ENCODE results near the gene PDGFRB. TPM values are rescaled to one million over a fixed set of nuclear protein-coding genes. Genes with fewer than 3 reads are reported as not detected.
A peak's percentile ranks its signal among the peaks of the same experiment; 100 is the strongest.

The PDGFRB gene
- not detected in 2 replicates for total RNA-seq (2014; rRNA removed; shearing (Covaris generic); ENCODE audit: low replicate concordance)

- no peaks in the 10 kb centered on the region for H3K9me2 ChIP-seq (replicated peaks; ENCODE audit: insufficient read depth, low read length)
- no peak within 1 kb of the TSS for H2AFZ ChIP-seq (ENCODE audit: low read length)
- no peak for DNase-seq
- H3K27ac ChIP-seq (ENCODE audit: low read length): no peak within 1 kb of the TSS
- H3K4me1 ChIP-seq (ENCODE audit: low read length): peaks cover 18% of the 10 kb centered on the region
- no peaks in the 10 kb centered on the region for H3K27me3 ChIP-seq (ENCODE audit: low read length)
- H4K20me1 ChIP-seq (ENCODE audit: insufficient read depth, low read depth, low read length): peaks cover 16% of the 10 kb centered on the region; the same call in 1 of the 2 replicates
- peak within 1 kb of the TSS; percentile 13 for H3K4me2 ChIP-seq (ENCODE audit: low read depth, low read length, poor library complexity, severe bottlenecking)
- no peaks in the 10 kb centered on the region for H3K79me2 ChIP-seq (ENCODE audit: low read length)
- H3K9ac ChIP-seq (ENCODE audit: low read length): no peak within 1 kb of the TSS
- no peaks in the 10 kb centered on the region for H3K9me3 ChIP-seq (ENCODE audit: low read length)
- no peak within 1 kb of the TSS for H3K4me3 ChIP-seq (ENCODE audit: low read length)
- no peaks in the 10 kb centered on the region for H3K36me3 ChIP-seq (ENCODE audit: insufficient read depth, low read length)
These were observed at the start of gene PDGFRB for GRCh38 chr5:150155258-150156026. PDGFRB (minus strand) TSS chr5:150155845; CDS start chr5:150137047, 18,798 bp downstream.

GRCh38 chr5:150204590-150204960, 48.9 kb upstream of the PDGFRB start:
- H3K9ac ChIP-seq (ENCODE audit: low read length): no peak overlapping the region
- H3K27me3 ChIP-seq (ENCODE audit: low read length): no peaks in the 10 kb centered on the region
- no peak overlapping the region for H2AFZ ChIP-seq (ENCODE audit: low read length)
- H3K9me2 ChIP-seq (replicated peaks; ENCODE audit: insufficient read depth, low read length): no peaks in the 10 kb centered on the region
- no peak for DNase-seq
- H3K27ac ChIP-seq (ENCODE audit: low read length): no peak overlapping the region
- H3K4me3 ChIP-seq (ENCODE audit: low read length): no peak overlapping the region
- no peaks in the 10 kb centered on the region for H3K9me3 ChIP-seq (ENCODE audit: low read length)
- no peak overlapping the region for H3K4me2 ChIP-seq (ENCODE audit: low read depth, low read length, poor library complexity, severe bottlenecking)
- no peaks in the 10 kb centered on the region for H4K20me1 ChIP-seq (ENCODE audit: insufficient read depth, low read depth, low read length)
- no peaks in the 10 kb centered on the region for H3K36me3 ChIP-seq (ENCODE audit: insufficient read depth, low read length)
- H3K79me2 ChIP-seq (ENCODE audit: low read length): no peaks in the 10 kb centered on the region
- no peaks in the 10 kb centered on the region for H3K4me1 ChIP-seq (ENCODE audit: low read length)

GRCh38 chr5:150203832-150204589, 48.4 kb upstream of the PDGFRB start:
- Histone ChIP-seq H3K9me3 (ENCODE audit: low read length) (no peaks in the 10 kb centered on the region), H2AFZ (ENCODE audit: low read length) (no peak overlapping the region), H3K4me3 (ENCODE audit: low read length) (no peak overlapping the region), H3K36me3 (ENCODE audit: insufficient read depth, low read length) (no peaks in the 10 kb centered on the region), H3K27me3 (ENCODE audit: low read length) (no peaks in the 10 kb centered on the region), H4K20me1 (ENCODE audit: insufficient read depth, low read depth, low read length) (no peaks in the 10 kb centered on the region), H3K27ac (ENCODE audit: low read length) (no peak overlapping the region), H3K9me2 (replicated peaks; ENCODE audit: insufficient read depth, low read length) (no peaks in the 10 kb centered on the region), H3K4me2 (ENCODE audit: low read depth, low read length, poor library complexity, severe bottlenecking) (no peak overlapping the region), H3K79me2 (ENCODE audit: low read length) (no peaks in the 10 kb centered on the region), H3K4me1 (ENCODE audit: low read length) (no peaks in the 10 kb centered on the region), H3K9ac (ENCODE audit: low read length) (no peak overlapping the region)
- DNase-seq: no peak

GRCh38 chr5:150202501-150202900, 46.9 kb upstream of the PDGFRB start:
- DNase-seq: no peak

GRCh38 chr5:150197476-150197875, 41.8 kb upstream of the PDGFRB start:
- Histone ChIP-seq H3K9me2 (replicated peaks; ENCODE audit: insufficient read depth, low read length) (no peaks in the 10 kb centered on the region), H3K9me3 (ENCODE audit: low read length) (no peaks in the 10 kb centered on the region), H3K4me3 (ENCODE audit: low read length) (no peak overlapping the region), H3K27ac (ENCODE audit: low read length) (no peak overlapping the region), H3K4me1 (ENCODE audit: low read length) (no peaks in the 10 kb centered on the region), H3K4me2 (ENCODE audit: low read depth, low read length, poor library complexity, severe bottlenecking) (no peak overlapping the region), H2AFZ (ENCODE audit: low read length) (no peak overlapping the region), H3K9ac (ENCODE audit: low read length) (no peak overlapping the region), H3K79me2 (ENCODE audit: low read length) (no peaks in the 10 kb centered on the region), H4K20me1 (ENCODE audit: insufficient read depth, low read depth, low read length) (no peaks in the 10 kb centered on the region), H3K27me3 (ENCODE audit: low read length) (no peaks in the 10 kb centered on the region), H3K36me3 (ENCODE audit: insufficient read depth, low read length) (no peaks in the 10 kb centered on the region)
- DNase-seq: no peak

More at GRCh38 chr5:150202501-150202900, 46.9 kb upstream of the PDGFRB start:
- Histone ChIP-seq H3K79me2 (ENCODE audit: low read length) (no peaks in the 10 kb centered on the region), H4K20me1 (ENCODE audit: insufficient read depth, low read depth, low read length) (no peaks in the 10 kb centered on the region), H3K9me3 (ENCODE audit: low read length) (no peaks in the 10 kb centered on the region), H3K9me2 (replicated peaks; ENCODE audit: insufficient read depth, low read length) (no peaks in the 10 kb centered on the region), H3K9ac (ENCODE audit: low read length) (no peak overlapping the region), H3K4me1 (ENCODE audit: low read length) (no peaks in the 10 kb centered on the region), H3K27me3 (ENCODE audit: low read length) (no peaks in the 10 kb centered on the region), H3K36me3 (ENCODE audit: insufficient read depth, low read length) (no peaks in the 10 kb centered on the region), H3K4me2 (ENCODE audit: low read depth, low read length, poor library complexity, severe bottlenecking) (no peak overlapping the region), H3K27ac (ENCODE audit: low read length) (no peak overlapping the region), H2AFZ (ENCODE audit: low read length) (no peak overlapping the region), H3K4me3 (ENCODE audit: low read length) (no peak overlapping the region)

GRCh38 chr5:150196986-150197385, 41.3 kb upstream of the PDGFRB start:
- no peak overlapping the region for H3K9ac ChIP-seq (ENCODE audit: low read length)
- no peaks in the 10 kb centered on the region for H3K79me2 ChIP-seq (ENCODE audit: low read length)
- H3K9me2 ChIP-seq (replicated peaks; ENCODE audit: insufficient read depth, low read length): no peaks in the 10 kb centered on the region
- no peaks in the 10 kb centered on the region for H4K20me1 ChIP-seq (ENCODE audit: insufficient read depth, low read depth, low read length)
- no peak overlapping the region for H2AFZ ChIP-seq (ENCODE audit: low read length)
- no peaks in the 10 kb centered on the region for H3K4me1 ChIP-seq (ENCODE audit: low read length)
- H3K9me3 ChIP-seq (ENCODE audit: low read length): no peaks in the 10 kb centered on the region
- no peak overlapping the region for H3K27ac ChIP-seq (ENCODE audit: low read length)
- H3K36me3 ChIP-seq (ENCODE audit: insufficient read depth, low read length): no peaks in the 10 kb centered on the region
- H3K4me3 ChIP-seq (ENCODE audit: low read length): no peak overlapping the region
- H3K27me3 ChIP-seq (ENCODE audit: low read length): no peaks in the 10 kb centered on the region
- no peak overlapping the region for H3K4me2 ChIP-seq (ENCODE audit: low read depth, low read length, poor library complexity, severe bottlenecking)
- DNase-seq: no peak

- Histone ChIP-seq H3K27ac (ENCODE audit: low read length) (no peak overlapping the region), H3K9me2 (replicated peaks; ENCODE audit: insufficient read depth, low read length) (no peaks in the 10 kb centered on the region), H3K27me3 (ENCODE audit: low read length) (no peaks in the 10 kb centered on the region), H3K4me1 (ENCODE audit: low read length) (no peaks in the 10 kb centered on the region), H3K4me3 (ENCODE audit: low read length) (no peak overlapping the region), H4K20me1 (ENCODE audit: insufficient read depth, low read depth, low read length) (no peaks in the 10 kb centered on the region), H3K36me3 (ENCODE audit: insufficient read depth, low read length) (no peaks in the 10 kb centered on the region), H3K9me3 (ENCODE audit: low read length) (no peaks in the 10 kb centered on the region), H3K9ac (ENCODE audit: low read length) (no peak overlapping the region), H2AFZ (ENCODE audit: low read length) (no peak overlapping the region), H3K79me2 (ENCODE audit: low read length) (no peaks in the 10 kb centered on the region), H3K4me2 (ENCODE audit: low read depth, low read length, poor library complexity, severe bottlenecking) (no peak overlapping the region)
- DNase-seq: no peak
These were observed 40.9 kb upstream of the PDGFRB start for GRCh38 chr5:150196514-150196913.

- Histone ChIP-seq H3K4me3 (ENCODE audit: low read length) (no peak overlapping the region), H3K4me2 (ENCODE audit: low read depth, low read length, poor library complexity, severe bottlenecking) (no peak overlapping the region), H3K4me1 (ENCODE audit: low read length) (no peaks in the 10 kb centered on the region), H3K36me3 (ENCODE audit: insufficient read depth, low read length) (no peaks in the 10 kb centered on the region), H3K9ac (ENCODE audit: low read length) (no peak overlapping the region), H3K27me3 (ENCODE audit: low read length) (no peaks in the 10 kb centered on the region), H3K27ac (ENCODE audit: low read length) (no peak overlapping the region), H3K79me2 (ENCODE audit: low read length) (no peaks in the 10 kb centered on the region), H3K9me2 (replicated peaks; ENCODE audit: insufficient read depth, low read length) (no peaks in the 10 kb centered on the region), H3K9me3 (ENCODE audit: low read length) (no peaks in the 10 kb centered on the region), H4K20me1 (ENCODE audit: insufficient read depth, low read depth, low read length) (no peaks in the 10 kb centered on the region), H2AFZ (ENCODE audit: low read length) (no peak overlapping the region)
- DNase-seq: no peak
These were observed 40.3 kb upstream of the PDGFRB start for GRCh38 chr5:150195736-150196485.
